C4-2B (cell line): ENCODE results near the gene VSIG8.

ENCODE experiments used
- CTCF ChIP-seq: fragments of 450-650 bp; conservative IDR thresholded peaks from 2 replicates; pipeline ENCODE4 v1.5.1; 2017; ENCODE audit warnings: mild to moderate bottlenecking
- ZFX ChIP-seq: fragments of 450-650 bp; IDR thresholded peaks from 2 replicates; pipeline ENCODE4 v1.6.1; 2017

GRCh38 chr1:159854693-159855192, 7.7 kb downstream of the VSIG8 start:
- TF ChIP-seq CTCF, result no peak
- TF ChIP-seq ZFX, result no peak
